ENCODE results near the gene SPATA24.
"Not testable (repeated sequence)": the region's sequence is repeated elsewhere in the genome, so short reads cannot be mapped to it uniquely, and the experiment has no call there.

Gene SPATA24

GRCh38 chr5:139403787-139404483, at the start of gene SPATA24:
TSS of gene SPATA24 (minus strand) at chr5:139404089. CDS start at chr5:139404060, 29 bp downstream.
- peak; percentile 97 to 98 for DNase-seq (ENCODE audit: extremely low read depth in 1 of 2, low read depth in 1 of 2)

- no peak for DNase-seq (ENCODE audit: extremely low read depth in 1 of 2, low read depth in 1 of 2)
These were observed 48.2 kb upstream of the SPATA24 start for GRCh38 chr5:139451878-139452660.

- DNase-seq (ENCODE audit: extremely low read depth in 1 of 2, low read depth in 1 of 2), result no peak
These were observed 47.3 kb upstream of the SPATA24 start for GRCh38 chr5:139451176-139451575.

GRCh38 chr5:139446956-139447779, 43.3 kb upstream of the SPATA24 start:
- no peak for DNase-seq (ENCODE audit: extremely low read depth in 1 of 2, low read depth in 1 of 2)

GRCh38 chr5:139445325-139446170, 41.7 kb upstream of the SPATA24 start:
- DNase-seq (ENCODE audit: extremely low read depth in 1 of 2, low read depth in 1 of 2), result no peak

- no peak for DNase-seq (ENCODE audit: extremely low read depth in 1 of 2, low read depth in 1 of 2)
These were observed 40.1 kb upstream of the SPATA24 start for GRCh38 chr5:139443831-139444453.

- not testable (repeated sequence) for DNase-seq (ENCODE audit: extremely low read depth in 1 of 2, low read depth in 1 of 2)
These were observed 36.5 kb upstream of the SPATA24 start for GRCh38 chr5:139440416-139440815.

- DNase-seq (ENCODE audit: extremely low read depth in 1 of 2, low read depth in 1 of 2), result peak; percentile 74 to 94
These were observed 35.4 kb upstream of the SPATA24 start, which contains the start of gene DNAJC18 for GRCh38 chr5:139439013-139439903. TSS of gene DNAJC18 (minus strand) at chr5:139439525. CDS start at chr5:139439445, 80 bp downstream.

- DNase-seq (ENCODE audit: extremely low read depth in 1 of 2, low read depth in 1 of 2), result no peak
These were observed 34.8 kb upstream of the SPATA24 start for GRCh38 chr5:139438707-139439012.

GRCh38 chr5:139435676-139436075, 31.8 kb upstream of the SPATA24 start:
- DNase-seq (ENCODE audit: extremely low read depth in 1 of 2, low read depth in 1 of 2), result no peak

GRCh38 chr5:139431706-139432105, 27.8 kb upstream of the SPATA24 start:
- DNase-seq (ENCODE audit: extremely low read depth in 1 of 2, low read depth in 1 of 2), result no peak

- DNase-seq (ENCODE audit: extremely low read depth in 1 of 2, low read depth in 1 of 2), result no peak
These were observed 26.1 kb upstream of the SPATA24 start for GRCh38 chr5:139430015-139430414.

- DNase-seq (ENCODE audit: extremely low read depth in 1 of 2, low read depth in 1 of 2), result no peak
These were observed 22.5 kb upstream of the SPATA24 start for GRCh38 chr5:139426203-139426885.

GRCh38 chr5:139425497-139425896, 21.6 kb upstream of the SPATA24 start:
- no peak for DNase-seq (ENCODE audit: extremely low read depth in 1 of 2, low read depth in 1 of 2)

- DNase-seq (ENCODE audit: extremely low read depth in 1 of 2, low read depth in 1 of 2), result no peak
These were observed 18.5 kb upstream of the SPATA24 start for GRCh38 chr5:139422307-139422893.

GRCh38 chr5:139419226-139420192, 15.6 kb upstream of the SPATA24 start:
- no peak for DNase-seq (ENCODE audit: extremely low read depth in 1 of 2, low read depth in 1 of 2)

- no peak for DNase-seq (ENCODE audit: extremely low read depth in 1 of 2, low read depth in 1 of 2)
These were observed 14.9 kb upstream of the SPATA24 start for GRCh38 chr5:139418793-139419192.
